T-helper 2 cell treated with Interferon-gamma antibody and Interleukin-4, amounts not matched to agents 5 μg/mL and 100 μg/mL, for 36 hours (primary cell): ENCODE measurements around the gene CTU1.
A peak's percentile ranks its signal among the peaks of the same experiment; 100 is the strongest.

Source experiments
- DNase-seq: peaks from one replicate; pipeline ENCODE4 v3.0.0; 2021; ENCODE audit warnings: low spot score
- H3K27ac Mint-ChIP-seq: one replicate; pipeline ENCODE4 v1.8.0; 2021; ENCODE audit warnings: mild to moderate bottlenecking, mixed read lengths
- H3K27me3 Mint-ChIP-seq: one replicate; pipeline ENCODE4 v1.8.0; 2021; ENCODE audit warnings: low read depth, mixed read lengths
- H3K36me3 Mint-ChIP-seq: one replicate; pipeline ENCODE4 v1.8.0; 2021; ENCODE audit warnings: low read depth, mixed read lengths
- H3K4me1 Mint-ChIP-seq: one replicate; pipeline ENCODE4 v1.8.0; 2021; ENCODE audit warnings: low read depth, mixed read lengths
- H3K4me3 Mint-ChIP-seq: one replicate; pipeline ENCODE4 v1.8.0; 2022; ENCODE audit warnings: mild to moderate bottlenecking, moderate library complexity, mixed read lengths
- H3K9me3 Mint-ChIP-seq: one replicate; pipeline ENCODE4 v1.8.0; 2021; ENCODE audit warnings: mixed read lengths

Gene CTU1

GRCh38 chr19:51075998-51076397 is 32.2 kb downstream of the CTU1 start:
- no peaks in the 10 kb centered on the region for H3K27me3 Mint-ChIP-seq
- DNase-seq = no peak
- H3K9me3 Mint-ChIP-seq = peaks cover 6% of the 10 kb centered on the region
- no peak overlapping the region for H3K4me3 Mint-ChIP-seq
- H3K4me1 Mint-ChIP-seq = no peaks in the 10 kb centered on the region
- no peak overlapping the region for H3K27ac Mint-ChIP-seq
- no peaks in the 10 kb centered on the region for H3K36me3 Mint-ChIP-seq

- no peaks in the 10 kb centered on the region for H3K4me1 Mint-ChIP-seq
- H3K36me3 Mint-ChIP-seq = no peaks in the 10 kb centered on the region
- DNase-seq = no peak
- no peak overlapping the region for H3K4me3 Mint-ChIP-seq
- no peak overlapping the region for H3K27ac Mint-ChIP-seq
- peaks cover 6% of the 10 kb centered on the region for H3K9me3 Mint-ChIP-seq
- peaks cover 9% of the 10 kb centered on the region for H3K27me3 Mint-ChIP-seq
Observed at GRCh38 chr19:51071095-51071405, 37.2 kb downstream of the CTU1 start.

- Mint-ChIP-seq H3K4me1 (no peaks in the 10 kb centered on the region), H3K36me3 (no peaks in the 10 kb centered on the region), H3K27me3 (peaks cover 12% of the 10 kb centered on the region), H3K4me3 (no peak overlapping the region), H3K9me3 (peaks cover 6% of the 10 kb centered on the region), H3K27ac (no peak overlapping the region)
- DNase-seq = no peak
Observed at GRCh38 chr19:51070334-51071094, 37.7 kb downstream of the CTU1 start.

- H3K9me3 Mint-ChIP-seq = no peaks in the 10 kb centered on the region
- H3K4me1 Mint-ChIP-seq = no peaks in the 10 kb centered on the region
- H3K27me3 Mint-ChIP-seq = peaks cover 19% of the 10 kb centered on the region
- DNase-seq = no peak
- H3K4me3 Mint-ChIP-seq = no peak overlapping the region
- H3K27ac Mint-ChIP-seq = no peak overlapping the region
- no peaks in the 10 kb centered on the region for H3K36me3 Mint-ChIP-seq
Observed at GRCh38 chr19:51066393-51067186, 41.6 kb downstream of the CTU1 start.

GRCh38 chr19:51065221-51065960 is 42.8 kb downstream of the CTU1 start:
- H3K27ac Mint-ChIP-seq = no peak overlapping the region
- H3K4me3 Mint-ChIP-seq = peak overlapping the region; percentile 15
- H3K4me1 Mint-ChIP-seq = no peaks in the 10 kb centered on the region
- H3K36me3 Mint-ChIP-seq = no peaks in the 10 kb centered on the region
- H3K27me3 Mint-ChIP-seq = peaks cover 19% of the 10 kb centered on the region
- no peaks in the 10 kb centered on the region for H3K9me3 Mint-ChIP-seq
- no peak for DNase-seq

- no peaks in the 10 kb centered on the region for H3K4me1 Mint-ChIP-seq
- H3K36me3 Mint-ChIP-seq = no peaks in the 10 kb centered on the region
- DNase-seq = no peak
- H3K4me3 Mint-ChIP-seq = peak within 1 kb of the TSS; percentile 15
- H3K27ac Mint-ChIP-seq = no peak within 1 kb of the TSS
- H3K27me3 Mint-ChIP-seq = peaks cover 19% of the 10 kb centered on the region
- no peaks in the 10 kb centered on the region for H3K9me3 Mint-ChIP-seq
Observed at GRCh38 chr19:51064534-51065220, 43.5 kb downstream of the CTU1 start, which contains the start of gene KLK13. KLK13 (minus strand) TSS chr19:51065092; CDS start chr19:51065067, 25 bp downstream.

GRCh38 chr19:51063664-51064063 is 44.5 kb downstream of the CTU1 start:
- Mint-ChIP-seq H3K36me3 (no peaks in the 10 kb centered on the region), H3K4me1 (no peaks in the 10 kb centered on the region), H3K27me3 (peaks cover 19% of the 10 kb centered on the region), H3K27ac (no peak overlapping the region), H3K9me3 (no peaks in the 10 kb centered on the region), H3K4me3 (no peak overlapping the region)
- DNase-seq = no peak

GRCh38 chr19:51060973-51061372 is 47.2 kb downstream of the CTU1 start:
- H3K27me3 Mint-ChIP-seq = peaks cover 13% of the 10 kb centered on the region
- H3K4me1 Mint-ChIP-seq = no peaks in the 10 kb centered on the region

GRCh38 chr19:51060336-51060735 is 47.9 kb downstream of the CTU1 start:
- DNase-seq = no peak
- Mint-ChIP-seq H3K4me1 (no peaks in the 10 kb centered on the region), H3K27ac (no peak overlapping the region), H3K4me3 (no peak overlapping the region), H3K27me3 (peaks cover 13% of the 10 kb centered on the region), H3K36me3 (no peaks in the 10 kb centered on the region), H3K9me3 (no peaks in the 10 kb centered on the region)

More at GRCh38 chr19:51060973-51061372, 47.2 kb downstream of the CTU1 start:
- no peak overlapping the region for H3K4me3 Mint-ChIP-seq
- no peaks in the 10 kb centered on the region for H3K36me3 Mint-ChIP-seq
- H3K27ac Mint-ChIP-seq = no peak overlapping the region
- DNase-seq = no peak
- no peaks in the 10 kb centered on the region for H3K9me3 Mint-ChIP-seq

GRCh38 chr19:51059715-51060114 is 48.5 kb downstream of the CTU1 start:
- Mint-ChIP-seq H3K27ac (no peak overlapping the region), H3K4me1 (no peaks in the 10 kb centered on the region), H3K36me3 (no peaks in the 10 kb centered on the region), H3K4me3 (no peak overlapping the region), H3K9me3 (no peaks in the 10 kb centered on the region), H3K27me3 (peaks cover 13% of the 10 kb centered on the region)
- DNase-seq = no peak

- Mint-ChIP-seq H3K4me3 (no peak overlapping the region), H3K4me1 (no peaks in the 10 kb centered on the region), H3K9me3 (no peaks in the 10 kb centered on the region), H3K36me3 (no peaks in the 10 kb centered on the region), H3K27ac (no peak overlapping the region), H3K27me3 (peaks cover 15% of the 10 kb centered on the region)
- no peak for DNase-seq
Observed at GRCh38 chr19:51055866-51056265, 52.3 kb downstream of the CTU1 start.
